22Rv1 (cell line): Measurements from ENCODE around the gene CTNNA3.

Experiments
- ZFX ChIP-seq: fragments of 450-650 bp; IDR thresholded peaks from 2 replicates; pipeline ENCODE4 v1.6.1; 2017; ENCODE audit warnings: antibody characterized with exemption, borderline replicate concordance
- TF ChIP-seq, protein P1 (sequence below): fragments of 450-650 bp; IDR thresholded peaks from 2 replicates; pipeline ENCODE4 v1.5.1; 2017; ENCODE audit warnings: mild to moderate bottlenecking

DNA sequence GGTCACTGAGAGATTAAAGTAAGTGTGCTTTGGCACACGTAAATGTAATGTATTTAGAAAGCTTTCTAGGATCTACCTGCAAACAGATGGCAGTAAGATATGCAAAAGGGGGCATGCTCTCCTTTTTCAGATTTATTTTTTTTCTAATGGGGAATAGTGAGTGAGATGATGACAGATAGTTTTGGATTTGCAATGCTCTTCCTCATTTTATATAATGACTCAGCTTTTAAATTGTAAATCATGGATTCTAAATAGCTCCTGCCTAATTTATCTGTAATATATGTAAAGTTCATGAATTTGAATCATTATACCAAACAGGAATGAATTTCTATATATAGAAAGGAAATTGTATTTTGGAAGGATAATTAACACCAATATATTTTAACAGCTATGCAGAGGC lies 1731.8 kb downstream of the CTNNA3 start:
- TF ChIP-seq, protein P1, sequence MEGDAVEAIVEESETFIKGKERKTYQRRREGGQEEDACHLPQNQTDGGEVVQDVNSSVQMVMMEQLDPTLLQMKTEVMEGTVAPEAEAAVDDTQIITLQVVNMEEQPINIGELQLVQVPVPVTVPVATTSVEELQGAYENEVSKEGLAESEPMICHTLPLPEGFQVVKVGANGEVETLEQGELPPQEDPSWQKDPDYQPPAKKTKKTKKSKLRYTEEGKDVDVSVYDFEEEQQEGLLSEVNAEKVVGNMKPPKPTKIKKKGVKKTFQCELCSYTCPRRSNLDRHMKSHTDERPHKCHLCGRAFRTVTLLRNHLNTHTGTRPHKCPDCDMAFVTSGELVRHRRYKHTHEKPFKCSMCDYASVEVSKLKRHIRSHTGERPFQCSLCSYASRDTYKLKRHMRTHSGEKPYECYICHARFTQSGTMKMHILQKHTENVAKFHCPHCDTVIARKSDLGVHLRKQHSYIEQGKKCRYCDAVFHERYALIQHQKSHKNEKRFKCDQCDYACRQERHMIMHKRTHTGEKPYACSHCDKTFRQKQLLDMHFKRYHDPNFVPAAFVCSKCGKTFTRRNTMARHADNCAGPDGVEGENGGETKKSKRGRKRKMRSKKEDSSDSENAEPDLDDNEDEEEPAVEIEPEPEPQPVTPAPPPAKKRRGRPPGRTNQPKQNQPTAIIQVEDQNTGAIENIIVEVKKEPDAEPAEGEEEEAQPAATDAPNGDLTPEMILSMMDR: no peak
- no peak for TF ChIP-seq ZFX
